ENCODE measurements around the gene OR6N2. TPM values are rescaled to one million over a fixed set of nuclear protein-coding genes. Genes with fewer than 3 reads are reported as not detected.

The OR6N2 gene
- total and polyA plus RNA-seq, 9 of the 15 experiments (the other 6 are each of a cell fraction or from before 2014, with no cell fraction given) = not detected

GRCh38 chr1:158799689-158800088, 18.7 kb upstream of the OR6N2 start (continued):
- no peak for TF ChIP-seq HINFP (tag; conservative IDR thresholded peaks at IDR 0.05; ENCODE audit: low read depth)
- 0 out of 2 replicates have a peak, but pooled peaks have one; percentile 32 for TF ChIP-seq RBFOX2 (IDR thresholded peaks at IDR 0.05; ENCODE audit: low read depth, low read length)
- TF ChIP-seq BACH1 (tag; IDR thresholded peaks at IDR 0.05) = no peak
- TF ChIP-seq ZHX1 (conservative IDR thresholded peaks at IDR 0.05; ENCODE audit: low read length) = no peak
- TF ChIP-seq HIVEP1 (CRISPR knock-in tag; IDR thresholded peaks at IDR 0.05) = no peak
- TF ChIP-seq E2F4 (CRISPR knock-in tag; IDR thresholded peaks at IDR 0.05; ENCODE audit: low read depth) = no peak
- no peak for TF ChIP-seq ZNF395 (CRISPR knock-in tag; IDR thresholded peaks at IDR 0.05)
- no peak for TF ChIP-seq HEY1 (CRISPR knock-in tag; IDR thresholded peaks at IDR 0.05; ENCODE audit: borderline replicate concordance)
- TF ChIP-seq ZNF384 (IDR thresholded peaks at IDR 0.05; ENCODE audit: low read depth, low read length) = peak; percentile 58
- no peak for TF ChIP-seq SREBF1 (IDR thresholded peaks at IDR 0.05; ENCODE audit: borderline replicate concordance, low read depth, low read length)
- no peak for TF ChIP-seq MYC (IDR thresholded peaks at IDR 0.05; ENCODE audit: low read depth, low read length)
- TF ChIP-seq MYC (CRISPR knock-in tag; IDR thresholded peaks at IDR 0.05; ENCODE audit: borderline replicate concordance, low read depth) = no peak
- no peak for TF ChIP-seq NFYB (IDR thresholded peaks at IDR 0.05; ENCODE audit: extremely low read depth, insufficient read length)
- no peak for TF ChIP-seq HOXB6 (CRISPR knock-in tag; IDR thresholded peaks at IDR 0.05; ENCODE audit: borderline replicate concordance)
- no peak for TF ChIP-seq CBX1 (IDR thresholded peaks at IDR 0.05; ENCODE audit: low read depth)
- no peak for TF ChIP-seq MCM3 (IDR thresholded peaks at IDR 0.05)
- TF ChIP-seq YY1 (IDR thresholded peaks at IDR 0.05; ENCODE audit: borderline replicate concordance in 1 of 3, control insufficient read depth in 1 of 3, extremely low read depth in 1 of 3, insufficient read depth in 3 of 3, insufficient read length in 1 of 3, insufficient replicate concordance in 2 of 3, low read depth in 1 of 3, low read length in 2 of 3) = peak in 1 of 3 experiments; percentile 80
- no peak for TF ChIP-seq COPS2 (conservative IDR thresholded peaks at IDR 0.05)
- TF ChIP-seq ZBTB1 (CRISPR knock-in tag; IDR thresholded peaks at IDR 0.05; ENCODE audit: borderline replicate concordance, low read depth) = no peak
- TF ChIP-seq FOSL1 (tag; conservative IDR thresholded peaks at IDR 0.05) = peak; percentile 93

Data from K562 (cell line).